AG09309 (cell line): ENCODE results near the gene ATF5.

Experiments
- DNase-seq: peaks from one replicate; pipeline ENCODE4 v3.0.0-alpha.2; 2010; ENCODE audit warnings: low read depth
- H3K4me3 ChIP-seq: 2 replicates; pipeline ENCODE4 v1.5.1; 2011; ENCODE audit warnings: mild to moderate bottlenecking, low read depth, low read length, moderate library complexity; ENCODE audit not compliant: control insufficient read depth
- CTCF ChIP-seq: IDR thresholded peaks from 2 replicates; pipeline ENCODE4 v1.5.1; 2011; ENCODE audit warnings: mild to moderate bottlenecking, low read depth, low read length, inconsistent platforms; ENCODE audit not compliant: insufficient read depth, control insufficient read depth; ENCODE audit errors: missing control alignments

Gene ATF5

GRCh38 chr19:49883094-49883493 is 45.9 kb upstream of the ATF5 start:
- TF ChIP-seq CTCF = no peak
- no peak overlapping the region for H3K4me3 ChIP-seq
- DNase-seq = no peak

GRCh38 chr19:49884109-49884508 is 44.9 kb upstream of the ATF5 start:
- H3K4me3 ChIP-seq = no peak overlapping the region
- DNase-seq = no peak
- no peak for TF ChIP-seq CTCF

- H3K4me3 ChIP-seq = no peak overlapping the region
- DNase-seq = no peak
- no peak for TF ChIP-seq CTCF
Measured at GRCh38 chr19:49884760-49885159, 44.2 kb upstream of the ATF5 start.

- H3K4me3 ChIP-seq = no peak overlapping the region
- DNase-seq = no peak
- no peak for TF ChIP-seq CTCF
Measured at GRCh38 chr19:49887037-49887664, 41.9 kb upstream of the ATF5 start.

GRCh38 chr19:49887665-49888509 is 41.1 kb upstream of the ATF5 start:
- DNase-seq = no peak
- H3K4me3 ChIP-seq = no peak overlapping the region
- no peak for TF ChIP-seq CTCF

GRCh38 chr19:49888510-49888824 is 40.5 kb upstream of the ATF5 start:
- DNase-seq = no peak
- H3K4me3 ChIP-seq = no peak overlapping the region
- TF ChIP-seq CTCF = no peak
